T47D (cell line): ENCODE data around the gene OR2A25.

Source experiments
- DNase-seq, 2 experiments: peaks; one replicate each; pipeline versions ENCODE4 v3.0.0 to v3.0.0-alpha.2; 2011 to 2012; ENCODE audit warnings: low read depth in 1 of 2, low spot score in 1 of 2
- JUND ChIP-seq: IDR thresholded peaks from 2 replicates; pipeline ENCODE4 v1.6.1; 2012; ENCODE audit warnings: low read depth
- in situ Hi-C: cut with HindIII; loops from 2 replicates; pipeline ENCODE4 v1.10.0; 2016; ENCODE audit warnings: low sequenced_read_pairs, low pct_unique_long_range_greater_than_20kb

Gene OR2A25, protein sequence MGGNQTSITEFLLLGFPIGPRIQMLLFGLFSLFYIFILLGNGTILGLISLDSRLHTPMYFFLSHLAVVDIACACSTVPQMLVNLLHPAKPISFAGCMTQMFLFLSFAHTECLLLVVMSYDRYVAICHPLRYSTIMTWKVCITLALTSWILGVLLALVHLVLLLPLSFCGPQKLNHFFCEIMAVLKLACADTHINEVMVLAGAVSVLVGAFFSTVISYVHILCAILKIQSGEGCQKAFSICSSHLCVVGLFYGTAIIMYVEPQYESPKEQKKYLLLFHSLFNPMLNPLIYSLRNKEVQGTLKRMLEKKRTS

DNA sequence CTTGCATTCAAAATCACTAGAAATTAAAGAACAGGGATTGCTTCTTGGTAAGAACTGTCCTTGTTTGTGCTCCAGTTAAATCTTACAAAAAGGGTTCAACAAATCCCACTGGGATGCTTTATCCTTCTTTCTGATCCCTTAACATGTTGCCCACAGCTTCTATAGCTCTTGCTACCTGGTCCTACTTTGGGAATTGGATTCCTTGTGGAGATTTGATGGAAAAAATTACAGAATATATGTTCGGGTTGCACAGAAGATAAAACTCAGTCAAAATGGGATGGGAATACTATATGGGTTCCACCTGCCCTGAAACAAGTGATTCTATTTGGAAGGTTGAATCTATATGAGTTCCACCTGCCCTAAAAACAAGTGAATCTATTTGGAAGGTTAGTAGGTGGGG, at the start of gene OR2A25:
TSS of gene OR2A25 (plus strand) at position 301 of the 400 bp plus-strand sequence. CDS start 4,409 bp downstream, outside the sequence.
- TF ChIP-seq JUND: no peak
- in situ Hi-C loops: no loop called here
- DNase-seq: no peak

DNA sequence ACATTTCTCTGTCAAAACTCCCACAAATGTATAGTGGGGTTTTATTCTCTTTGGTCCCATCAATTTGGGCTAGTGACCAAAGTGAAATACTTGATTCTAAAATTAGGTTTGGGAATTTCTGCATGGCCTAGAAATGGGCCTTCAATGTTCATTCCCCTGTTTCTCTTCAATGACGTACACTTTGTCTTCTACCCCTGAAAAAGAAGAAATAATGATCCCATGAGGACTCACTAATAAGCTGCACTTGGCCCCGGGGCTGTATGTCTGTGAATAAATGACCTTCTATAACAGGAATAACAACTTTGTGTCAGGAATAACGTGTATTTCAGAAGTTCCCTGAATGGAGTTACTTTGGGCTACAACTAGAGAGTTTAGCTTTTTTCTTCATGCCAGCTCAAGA, 49.3 kb upstream of the OR2A25 start:
- in situ Hi-C loops: no loop called here
- peak in 1 of 2 experiments; percentile 29 for DNase-seq
- TF ChIP-seq JUND: no peak

DNA sequence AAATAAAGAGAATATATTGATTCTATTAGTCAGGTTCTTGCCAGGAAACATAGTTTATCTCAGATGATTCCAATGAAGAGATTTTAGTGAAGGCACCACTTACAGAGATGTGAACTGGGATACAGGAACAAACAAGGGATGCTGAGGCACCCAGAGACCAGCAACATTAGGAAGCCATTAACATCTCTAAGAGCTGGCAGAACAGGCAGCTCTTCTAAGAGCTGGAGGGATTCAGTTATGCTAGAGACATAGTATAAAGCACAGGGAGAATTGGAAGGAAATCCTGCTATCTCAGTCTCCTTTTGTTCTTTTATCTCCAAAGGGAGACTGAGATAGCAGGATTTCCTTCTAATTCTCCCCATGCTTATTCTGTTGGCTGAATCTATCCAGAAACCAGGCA, 47.4 kb upstream of the OR2A25 start:
- no peak for DNase-seq
- in situ Hi-C loops: no loop called here
- TF ChIP-seq JUND: no peak

DNA sequence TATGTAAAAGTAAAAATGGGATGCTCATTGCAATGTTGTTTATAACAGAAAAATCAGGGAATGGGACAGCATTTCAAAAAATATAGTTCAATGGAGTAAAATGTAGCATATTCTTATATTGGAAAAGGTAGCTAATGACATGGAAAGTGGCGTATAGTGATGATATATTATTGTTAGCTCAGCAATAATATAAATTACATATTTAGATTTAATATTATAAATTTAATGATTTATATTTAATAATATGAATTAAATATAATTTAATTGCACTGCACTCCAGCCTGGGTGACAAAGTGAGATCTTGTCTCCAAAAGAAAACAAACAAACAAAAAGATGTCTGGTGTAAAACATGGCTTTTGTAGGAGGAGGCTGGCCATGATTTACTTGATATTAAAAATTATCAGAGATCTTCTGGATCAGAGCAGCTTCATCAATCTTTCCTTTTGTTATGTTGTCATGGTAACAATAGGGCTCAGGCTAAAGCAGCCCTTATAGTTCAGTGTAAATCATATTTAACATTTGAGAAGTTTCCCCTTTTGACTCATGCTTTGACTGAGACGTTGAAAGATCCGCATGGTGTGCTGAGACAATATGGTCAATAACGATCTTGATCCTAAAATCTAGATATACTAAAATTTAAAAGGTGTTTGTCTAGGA, 46.3 kb upstream of the OR2A25 start:
- in situ Hi-C loops: no loop called here
- DNase-seq: no peak
- TF ChIP-seq JUND: no peak

DNA sequence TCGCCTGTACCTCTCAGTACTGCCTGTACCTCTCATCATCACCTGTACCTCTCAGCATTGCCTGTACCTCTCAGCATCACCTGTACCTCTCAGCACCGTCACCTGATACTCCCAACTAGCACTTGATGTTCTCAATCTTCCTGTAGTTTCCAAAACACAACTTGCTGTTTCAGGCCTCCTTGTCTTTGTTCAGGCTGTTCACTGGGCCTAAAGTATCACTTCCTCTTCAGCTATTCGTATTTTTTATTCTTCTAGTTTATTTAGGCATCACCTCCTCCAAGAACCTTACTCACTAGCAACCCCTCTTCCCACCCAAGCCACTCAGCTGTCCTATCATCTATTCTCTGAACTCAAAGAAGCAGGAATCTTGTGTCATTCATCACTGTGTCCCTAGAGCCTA, 45.4 kb upstream of the OR2A25 start:
- DNase-seq: no peak
- TF ChIP-seq JUND: no peak
- in situ Hi-C loops: no loop called here

DNA sequence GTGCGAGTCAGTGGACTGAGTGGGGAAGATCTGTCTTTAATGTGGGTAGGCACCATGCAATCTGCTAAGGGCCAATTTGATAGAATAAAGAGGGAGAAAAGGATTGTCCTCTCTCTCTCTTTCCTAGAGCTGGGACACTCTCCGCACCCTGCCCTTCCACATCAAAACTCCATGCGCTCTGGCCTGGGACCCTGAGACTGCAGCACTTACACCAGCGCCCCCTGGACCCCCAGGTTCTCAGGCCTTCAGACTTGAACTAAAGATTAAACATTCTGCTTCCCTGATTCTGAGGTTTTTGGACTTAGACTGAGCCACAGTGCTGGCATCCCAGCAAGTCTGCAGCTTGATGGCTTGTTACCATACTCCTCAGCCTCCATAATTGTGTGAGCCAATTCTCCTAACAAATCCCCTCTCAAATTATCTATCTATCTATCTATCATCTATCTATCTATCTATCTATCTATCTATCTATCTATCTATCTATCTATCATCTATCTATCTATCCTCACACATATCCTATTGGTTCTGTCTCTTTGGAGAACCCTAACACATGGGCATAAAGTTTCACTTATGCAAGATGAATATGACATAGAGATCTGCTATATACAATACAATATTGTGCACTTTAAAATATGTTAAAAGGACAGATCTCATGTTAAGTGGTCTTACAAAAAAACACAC, 43.3 kb upstream of the OR2A25 start:
- no peak for DNase-seq
- no peak for TF ChIP-seq JUND
- in situ Hi-C loops: no loop called here

DNA sequence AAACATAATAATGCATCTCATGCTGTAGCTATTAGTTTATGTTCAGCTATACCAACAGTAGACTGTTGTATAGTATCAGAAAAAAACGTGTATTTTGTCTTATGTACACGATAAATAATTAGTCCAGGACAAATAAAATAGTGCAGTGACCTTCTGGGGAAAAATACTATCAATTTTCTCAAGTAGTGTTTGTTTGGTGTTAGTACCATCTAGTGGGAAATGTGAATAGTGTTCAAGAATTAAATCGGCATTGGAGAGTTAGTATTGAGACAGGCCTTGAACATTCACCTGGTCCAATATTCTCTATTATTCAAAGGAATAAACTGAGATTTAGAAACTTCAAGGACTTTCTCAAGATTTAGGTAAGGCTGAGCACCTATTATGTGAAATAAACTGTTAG, 42.5 kb upstream of the OR2A25 start:
- peak in 1 of 2 experiments; percentile 34 for DNase-seq
- in situ Hi-C loops: no loop called here
- TF ChIP-seq JUND: no peak

DNA sequence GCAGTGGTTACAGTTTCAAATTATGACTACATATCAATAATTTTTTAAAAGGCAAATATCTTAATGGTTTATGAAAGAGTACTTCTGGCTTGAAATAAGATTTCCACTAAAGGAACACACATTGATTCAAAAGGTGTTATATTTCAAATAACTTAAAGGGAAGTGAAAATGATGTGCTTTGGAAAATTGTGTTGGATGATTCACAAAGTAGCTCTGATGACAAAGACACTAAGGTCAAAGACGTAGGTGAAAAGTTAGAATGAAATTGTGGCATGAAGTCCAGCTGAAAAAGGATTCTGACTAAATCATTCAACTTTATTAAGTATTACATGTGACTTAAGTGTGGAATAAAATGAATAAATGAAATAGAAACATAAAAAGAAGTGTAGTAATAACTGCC, 41.6 kb upstream of the OR2A25 start:
- TF ChIP-seq JUND: no peak
- in situ Hi-C loops: no loop called here
- DNase-seq: no peak

DNA sequence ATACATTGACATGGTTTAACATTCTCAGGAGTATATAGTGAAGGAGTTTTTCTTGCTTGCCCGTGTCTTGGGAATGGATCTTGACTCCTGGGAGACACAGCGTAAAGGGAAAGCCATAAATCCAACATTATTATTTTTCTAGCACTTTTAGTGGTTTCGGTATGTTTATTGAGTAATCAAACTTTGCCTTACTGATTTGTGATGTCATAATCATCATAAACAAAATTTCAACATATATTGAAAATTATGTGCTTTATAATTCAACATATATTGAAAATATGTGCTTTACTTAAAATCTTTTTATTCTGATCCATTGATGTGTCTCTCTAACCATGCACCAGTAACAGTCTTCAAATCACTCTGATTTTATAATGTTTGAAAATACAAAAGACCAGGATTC, 41.1 kb upstream of the OR2A25 start:
- in situ Hi-C loops: no loop called here
- DNase-seq: no peak
- TF ChIP-seq JUND: no peak

DNA sequence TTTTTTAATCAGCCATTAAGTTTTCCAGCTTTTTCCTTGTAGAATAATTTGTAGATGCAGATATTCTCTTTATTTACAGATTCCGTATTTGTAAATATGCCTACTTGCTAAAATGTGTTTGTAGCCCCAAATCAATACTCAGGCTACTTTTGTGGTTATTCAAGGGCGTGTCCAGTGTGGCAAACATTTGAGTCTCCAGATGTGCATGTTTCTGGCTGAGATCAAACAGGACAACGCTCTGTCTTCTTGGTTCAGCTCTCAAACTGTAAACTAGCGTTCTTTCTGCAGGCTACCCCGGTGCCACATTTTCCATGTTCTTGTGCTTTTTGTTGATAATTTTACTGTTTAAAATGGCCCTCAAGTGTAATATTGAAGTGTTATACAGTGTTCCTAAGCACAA, 37.1 kb upstream of the OR2A25 start:
- in situ Hi-C loops: no loop called here
- DNase-seq: no peak
- TF ChIP-seq JUND: no peak

DNA sequence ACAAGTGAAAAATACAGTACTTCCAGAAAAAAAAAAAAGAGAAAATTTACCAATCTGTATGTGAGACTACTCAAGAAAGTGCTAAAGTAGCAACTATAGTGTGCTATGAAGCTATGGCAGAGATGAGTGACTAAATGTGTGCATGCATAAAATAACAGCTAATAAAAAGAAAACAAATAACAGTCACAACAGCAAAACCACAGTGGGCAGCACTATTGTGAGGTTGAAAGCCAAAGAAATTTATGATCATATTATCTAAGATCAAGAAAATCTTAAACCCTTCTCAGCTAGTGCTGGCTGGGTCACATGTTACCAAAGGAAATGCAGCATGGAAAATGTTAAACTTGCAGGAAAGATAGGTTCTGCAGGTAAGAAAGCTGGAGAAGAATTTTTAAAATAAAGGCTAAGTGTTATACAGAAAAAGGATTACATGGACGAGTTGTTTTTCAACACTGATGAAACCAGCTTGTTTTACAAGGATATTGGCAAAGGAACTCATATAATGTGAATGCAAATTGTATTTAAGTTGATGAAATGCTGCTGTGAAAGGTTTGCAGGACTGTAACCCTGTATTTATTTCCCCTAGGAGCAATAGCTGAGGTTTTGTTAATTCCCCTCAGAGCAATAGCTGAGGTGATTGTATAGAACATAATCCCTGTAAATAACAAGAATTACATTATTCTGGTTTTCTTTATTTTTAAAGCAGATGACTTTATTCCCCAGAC, 36.5 kb upstream of the OR2A25 start:
- no peak for TF ChIP-seq JUND
- in situ Hi-C loops: no loop called here
- no peak for DNase-seq

DNA sequence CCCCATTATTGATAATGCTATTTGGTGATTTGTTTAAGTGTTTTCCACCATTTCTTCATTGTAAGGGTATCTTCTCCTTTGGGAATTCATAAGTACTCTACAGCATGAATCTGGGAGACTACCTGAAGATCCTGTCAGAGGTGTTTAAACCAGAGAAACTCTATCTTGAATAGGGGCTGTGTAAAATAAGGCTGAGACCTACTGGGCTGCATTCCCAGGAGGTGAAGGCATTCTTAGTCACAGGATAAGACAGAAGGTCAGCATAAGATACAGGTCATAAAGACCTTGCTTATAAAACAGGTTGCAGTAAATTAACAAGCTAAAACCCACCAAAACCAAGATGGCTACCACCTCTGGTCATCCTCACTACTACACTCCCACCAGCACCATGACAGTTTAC, 34.2 kb upstream of the OR2A25 start:
- no peak for TF ChIP-seq JUND
- DNase-seq: no peak

More for the DNA sequence above, 34.2 kb upstream of the OR2A25 start:
- in situ Hi-C loops: no loop called here
